Ureter (tissue), 1 donor: ENCODE data around the gene BOLA1. TPM values are rescaled to one million over a fixed set of nuclear protein-coding genes. Genes with fewer than 3 reads are reported as not detected.
"Not testable (repeated sequence)": the region's sequence is repeated elsewhere in the genome, so short reads cannot be mapped to it uniquely, and the experiment has no call there.

ENCODE experiments used
- DNase-seq: peaks from one replicate; pipeline ENCODE4 v3.0.0-alpha.2; 2020; ENCODE audit warnings: low spot score
- total RNA-seq: library from RNA; stranded (reverse); gene quantifications from one replicate; pipeline ENCODE4 v1.2.4, GENCODE V29; 2023
- donor health status: DM: yes; HTN: yes; CAD: no.

Gene BOLA1
- total RNA-seq, 1 donor from 2014 or later, result 16.4 TPM

DNA sequence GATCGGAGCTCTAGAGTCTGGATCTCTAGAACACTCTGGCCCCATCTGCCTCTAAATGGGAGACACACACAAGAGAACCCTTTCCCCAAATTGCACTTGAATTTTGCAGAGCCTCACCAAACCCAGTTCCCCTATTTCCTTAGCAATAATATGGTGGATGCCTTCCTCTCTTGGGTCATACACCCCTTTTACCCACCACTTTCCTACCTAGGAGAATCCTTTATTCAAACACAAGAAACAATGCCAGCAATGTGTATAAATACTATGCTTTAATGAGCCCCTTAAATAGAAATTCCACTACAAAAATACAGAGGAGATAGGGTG lies 29.0 kb downstream of the BOLA1 start:
- no peak for DNase-seq

- DNase-seq, result no peak
Measured at GRCh38 chr1:149929856-149930255, 30.5 kb downstream of the BOLA1 start.

DNA sequence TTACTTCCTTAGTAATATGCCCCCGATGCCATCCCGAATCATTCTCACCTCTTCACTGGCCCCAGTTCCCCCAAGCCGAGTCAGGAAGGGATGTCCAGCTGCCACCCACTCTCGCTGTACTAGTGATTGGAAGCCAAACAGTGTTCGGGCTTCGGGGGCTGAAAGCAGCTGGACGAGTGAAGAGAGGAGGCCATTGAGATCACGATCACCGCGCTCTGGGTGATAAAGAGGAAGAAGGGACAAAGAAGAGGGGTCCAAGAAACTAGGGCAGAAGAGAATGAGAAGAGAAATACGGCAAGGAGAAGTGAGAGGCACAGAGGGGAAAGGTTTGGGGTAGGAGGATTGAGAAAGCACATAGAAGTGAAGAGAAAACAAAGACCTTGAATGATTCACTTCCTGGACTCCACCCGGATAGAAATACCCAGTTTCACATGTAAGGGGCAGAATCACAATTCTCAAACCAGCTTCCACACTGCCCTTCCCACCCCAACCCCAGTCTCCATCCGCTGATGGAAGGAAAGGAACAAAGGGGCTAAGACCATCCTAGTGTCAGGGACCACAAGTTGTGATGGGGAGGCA lies 31.9 kb downstream of the BOLA1 start:
- no peak for DNase-seq

DNA sequence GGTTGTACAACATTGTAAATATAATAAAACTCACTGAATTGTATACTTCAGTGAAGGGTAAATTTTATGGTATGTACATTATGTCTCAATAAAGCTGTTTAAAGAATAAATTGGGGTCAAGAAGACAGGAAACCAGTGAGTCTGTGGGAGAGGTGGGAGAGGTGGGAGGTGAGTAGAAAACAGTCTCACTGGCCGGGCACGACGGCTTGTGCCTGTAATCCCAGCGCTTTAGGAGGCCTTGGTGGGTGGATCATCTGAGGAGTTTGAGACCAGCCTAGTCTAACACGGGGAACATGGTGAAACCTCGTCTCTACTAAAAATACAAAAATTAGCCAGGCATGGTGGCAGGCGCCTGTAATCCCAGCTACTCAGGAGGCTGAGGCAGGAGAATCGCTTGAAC lies 33.1 kb downstream of the BOLA1 start:
- DNase-seq, result no peak

DNA sequence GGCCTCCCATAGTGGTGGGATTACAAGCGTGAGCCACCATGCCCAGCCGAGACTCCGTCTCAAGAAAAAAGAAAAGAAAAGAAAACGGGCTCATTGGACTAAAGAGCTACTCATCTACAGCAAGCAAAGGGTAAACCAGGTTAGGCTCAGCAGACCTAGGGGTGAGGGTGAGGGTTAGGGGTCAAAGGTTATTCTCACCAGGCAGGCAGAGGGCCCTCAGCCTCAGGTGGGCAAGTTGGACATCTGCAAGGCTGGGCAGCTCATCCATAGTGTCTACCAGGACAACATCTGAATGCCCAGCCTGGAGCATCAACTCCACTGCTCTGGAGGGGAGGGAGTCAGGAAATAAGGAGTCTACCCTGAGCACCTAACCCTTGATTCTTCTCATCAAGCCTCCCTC lies 33.8 kb downstream of the BOLA1 start:
- no peak for DNase-seq

DNA sequence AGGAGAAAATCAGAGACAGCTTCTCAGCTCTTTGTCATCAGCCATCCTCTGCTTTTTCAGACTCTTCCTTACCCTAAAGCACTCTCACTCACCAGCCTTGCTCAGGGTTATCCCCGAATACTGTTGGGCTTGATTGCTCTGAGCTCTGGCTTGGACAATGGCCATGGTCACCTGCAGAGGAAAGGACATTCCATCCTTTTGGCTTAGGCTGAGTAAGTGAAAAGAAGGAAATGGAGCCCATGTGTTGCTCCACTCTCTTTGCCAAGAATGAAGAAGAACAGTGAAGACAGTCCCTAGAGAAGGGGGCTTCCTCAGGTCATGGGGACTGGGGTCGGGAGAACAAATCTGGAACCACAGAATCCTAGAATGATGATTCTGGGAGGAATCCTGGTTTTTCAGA lies 35.0 kb downstream of the BOLA1 start:
- DNase-seq, result no peak

DNA sequence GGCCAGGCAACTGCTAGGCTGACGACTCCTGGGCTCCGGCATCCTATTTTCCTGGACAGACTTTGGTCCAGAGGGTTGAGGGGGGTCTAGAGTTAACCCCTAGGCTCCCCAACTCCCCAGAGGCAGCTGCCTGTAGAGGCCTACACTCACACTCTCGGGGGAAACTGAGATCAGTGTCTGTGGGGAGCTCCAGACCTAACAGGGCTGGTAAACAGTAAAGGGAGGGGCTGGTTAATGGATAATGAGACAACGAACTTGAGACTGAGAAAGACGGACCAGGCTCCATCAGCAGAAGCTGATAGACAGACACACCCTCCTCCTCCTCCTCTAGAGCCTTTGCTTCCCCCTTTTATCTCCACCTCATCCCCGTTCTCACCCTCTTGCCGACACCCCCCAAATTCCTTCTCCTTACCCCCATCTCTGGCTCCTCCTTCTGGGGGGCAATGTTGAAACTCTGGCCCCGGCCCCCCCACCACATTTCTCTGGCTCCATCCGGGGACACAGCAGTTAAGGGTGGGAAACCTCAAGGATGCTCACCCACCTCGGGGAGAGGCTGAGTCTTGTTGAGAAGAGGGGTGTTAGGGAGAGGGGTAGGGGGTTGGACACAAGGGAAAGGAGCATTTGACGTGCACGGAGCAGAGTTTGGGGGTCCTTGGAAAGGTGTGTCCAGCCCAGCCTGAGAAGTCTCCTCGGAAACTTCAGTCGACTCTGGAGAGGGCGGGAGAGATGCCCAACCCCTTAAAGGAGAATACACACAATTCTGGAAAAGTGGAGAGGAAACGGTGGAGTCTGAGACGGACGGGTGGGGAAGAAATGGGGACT lies 37.0 kb downstream of the BOLA1 start, which contains the start of gene MTMR11:
TSS of gene MTMR11 (minus strand) at position 710 of the 822 bp plus-strand sequence. CDS start at position 478, 232 bp downstream.
- no peak for DNase-seq

DNA sequence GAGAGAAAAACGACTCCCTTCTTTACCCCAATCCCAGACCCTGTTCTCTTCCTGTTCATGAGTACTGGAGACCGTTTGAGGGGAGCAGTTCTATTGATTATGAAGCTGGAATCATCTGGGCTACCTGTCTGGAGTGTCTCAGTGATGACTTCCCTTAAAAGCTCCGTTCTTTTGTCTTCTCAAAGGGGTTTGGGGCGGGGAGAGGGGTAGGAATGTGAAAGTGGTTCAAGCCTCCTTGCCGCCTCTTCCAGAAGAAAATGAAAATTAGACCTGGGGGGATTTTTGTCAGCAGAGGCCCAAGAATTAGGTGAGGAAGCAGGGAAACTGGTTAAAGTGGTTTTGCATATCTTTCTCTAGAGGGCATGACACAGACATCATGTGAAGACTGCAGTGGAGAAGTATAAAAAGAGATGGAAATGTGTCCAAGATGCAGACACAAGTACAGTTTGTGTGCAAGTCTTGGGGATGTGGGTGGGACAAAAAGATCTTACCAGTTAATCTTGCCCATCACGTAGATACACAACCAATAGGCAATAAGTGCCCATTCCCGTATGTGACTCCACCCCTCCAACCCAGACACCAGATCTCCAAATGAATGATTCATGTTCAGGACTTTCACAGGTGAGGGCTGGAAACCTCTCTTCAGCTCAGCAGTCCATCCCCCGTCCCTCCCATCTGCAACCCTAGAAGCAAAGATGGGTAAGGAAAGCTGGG lies 37.8 kb downstream of the BOLA1 start:
- no peak for DNase-seq

- DNase-seq, result no peak
Measured at GRCh38 chr1:149937759-149938158, 38.4 kb downstream of the BOLA1 start.

DNA sequence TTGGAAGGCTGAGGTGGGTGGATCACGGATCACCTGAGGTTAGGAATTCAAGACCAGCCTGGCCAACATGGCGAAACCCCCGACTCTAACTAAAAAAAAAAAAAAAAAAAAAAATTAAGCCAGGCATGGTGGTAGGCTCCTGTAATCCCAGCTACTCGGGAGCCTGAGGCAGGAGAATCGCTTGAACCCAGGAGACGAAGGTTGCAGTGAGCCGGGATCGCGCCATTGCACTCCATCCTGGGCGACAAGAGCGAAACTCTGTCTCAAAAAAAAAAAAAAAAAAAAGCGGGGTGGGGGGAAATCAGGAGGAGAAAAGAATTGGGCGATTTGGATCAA lies 39.3 kb downstream of the BOLA1 start:
- not testable (repeated sequence) for DNase-seq

DNA sequence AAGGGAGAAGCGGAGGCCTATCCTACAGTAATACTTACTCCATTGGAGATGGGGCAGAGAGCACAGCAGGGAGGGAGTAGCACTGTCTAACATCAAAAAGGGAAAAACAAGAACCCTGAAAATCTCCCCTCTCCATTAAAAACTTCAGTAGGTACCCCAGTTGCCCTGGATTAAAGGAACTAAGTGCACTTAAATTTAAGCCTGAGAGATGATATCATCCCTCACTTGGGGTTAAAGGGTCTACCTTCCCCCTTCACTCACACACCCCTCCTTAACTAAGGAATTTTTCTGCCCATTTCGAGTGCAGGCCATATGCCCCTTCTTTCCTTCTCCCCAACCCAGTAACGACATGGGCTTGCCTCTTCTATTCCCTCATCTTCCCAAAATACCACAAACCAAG lies 41.1 kb downstream of the BOLA1 start:
- no peak for DNase-seq

GRCh38 chr1:149942207-149942606 lies 42.8 kb downstream of the BOLA1 start:
- DNase-seq, result no peak

DNA sequence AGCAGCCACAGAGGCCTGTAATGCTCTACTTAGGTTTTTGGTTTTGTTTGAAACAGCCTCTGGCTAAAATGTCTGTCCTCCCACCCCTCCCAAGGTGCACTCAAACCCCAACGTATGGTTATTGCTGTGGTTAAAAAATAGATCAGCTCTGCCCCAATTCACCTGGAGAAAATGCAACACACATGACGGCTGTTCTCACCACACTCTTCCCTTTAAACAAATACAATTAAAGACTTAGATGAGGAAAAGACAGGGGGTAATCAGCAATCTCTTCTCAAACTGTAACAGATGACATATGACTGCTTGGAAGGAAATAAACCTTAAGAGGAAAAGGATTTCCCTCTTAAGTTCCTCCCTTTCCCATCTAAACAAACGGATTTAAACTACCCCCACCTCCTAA lies 43.5 kb downstream of the BOLA1 start:
- no peak for DNase-seq

- DNase-seq, result no peak
Measured at GRCh38 chr1:149945206-149945605, 45.8 kb downstream of the BOLA1 start.

- no peak for DNase-seq
Measured at GRCh38 chr1:149949911-149950310, 50.5 kb downstream of the BOLA1 start.

Other genes starting within 250 kb of the BOLA1 start
- gene FCGR1A, start 116.9 kb upstream of the BOLA1 start, total RNA-seq, result 2.9 TPM
- gene SV2A, start 18.3 kb downstream of the BOLA1 start, total RNA-seq, result 5.5 TPM
- 54.2 TPM for gene SF3B4, start 28.2 kb downstream of the BOLA1 start, total RNA-seq
- 14.6 TPM for gene MTMR11, start 37.3 kb downstream of the BOLA1 start, total RNA-seq
- 34.3 TPM for gene OTUD7B, start 111.2 kb downstream of the BOLA1 start, total RNA-seq
- 56.4 TPM for gene VPS45, start 168.2 kb downstream of the BOLA1 start, total RNA-seq